Vagina (tissue), 2 donors: ENCODE measurements around the gene NUP93. TPM values are rescaled to one million over a fixed set of nuclear protein-coding genes. Genes with fewer than 3 reads are reported as not detected.
A peak's percentile ranks its signal among the peaks of the same experiment; 100 is the strongest.

Experiments
- DNase-seq, 2 donors: peaks; one replicate each; pipeline ENCODE4 v3.0.0-alpha.2; 2017; ENCODE audit errors: extremely low spot score in 2 of 2
- H3K27ac ChIP-seq: fragments of 200-600 bp; sonication (generic); one replicate; pipeline ENCODE4 v1.5.1; 2019
- H3K27me3 ChIP-seq: fragments of 200-600 bp; sonication (generic); one replicate; pipeline ENCODE4 v1.5.1; 2019
- H3K36me3 ChIP-seq, 2 donors: fragments of 200-600 bp; sonication (generic); one replicate each; pipeline ENCODE4 v1.5.1; 2017 to 2019
- H3K4me1 ChIP-seq: fragments of 200-600 bp; sonication (generic); one replicate; pipeline ENCODE4 v1.5.1; 2019
- H3K4me3 ChIP-seq, 2 donors: fragments of 200-600 bp; sonication (generic); 1 replicate in 1 of 2; 2 replicates in 1 of 2; pipeline ENCODE4 v1.5.1; 2016 to 2019
- H3K9me3 ChIP-seq: fragments of 200-600 bp; sonication (generic); one replicate; pipeline ENCODE4 v1.5.1; 2019
- CTCF ChIP-seq, 3 experiments: fragments of 450-650 bp in 2 of 3; fragments of 200-600 bp in 1 of 3; sonication (generic) in 1 of 3; IDR thresholded peaks; one replicate each; pipeline ENCODE4 v1.5.1; 2017 to 2019; ENCODE audit warnings: antibody characterized with exemption in 3 of 3, mild to moderate bottlenecking in 2 of 3, moderate library complexity in 2 of 3
- POLR2A ChIP-seq, 2 donors: fragments of 450-650 bp; IDR thresholded peaks; one replicate each; pipeline ENCODE4 v1.6.1; 2017; ENCODE audit warnings: antibody characterized with exemption in 2 of 2, mild to moderate bottlenecking in 2 of 2, moderate library complexity in 2 of 2
- POLR2AphosphoS5 ChIP-seq, 2 donors: sonication (generic); formaldehyde crosslinking; IDR thresholded peaks; one replicate each; pipeline ENCODE4 v1.9.0; 2017; ENCODE audit warnings: antibody characterized with exemption in 2 of 2, mild to moderate bottlenecking in 2 of 2, low read depth in 1 of 2; ENCODE audit not compliant: insufficient read depth in 1 of 2
- intact Hi-C: fragments of 100-400 bp; cut with DNase I; formaldehyde crosslinking; loops from one replicate; pipeline ENCODE4 v1.15.1; 2023
- total RNA-seq: library from RNA; depleted of rRNA; stranded (reverse); fragments of >200 nt; gene quantifications from one replicate; pipeline ENCODE4 v1.2.3, GENCODE V29; 2016

Gene NUP93
- total RNA-seq, 1 donor from 2014 or later, result 43.7 TPM

GRCh38 chr16:56690420-56691122, 39.4 kb upstream of the NUP93 start:
- Histone ChIP-seq H3K4me1 (peaks cover 8% of the 10 kb centered on the region), H3K9me3 (no peaks in the 10 kb centered on the region), H3K27ac (no peak overlapping the region), H3K27me3 (no peaks in the 10 kb centered on the region), H3K4me3 (no peak overlapping the region), H3K36me3 (no peaks in the 10 kb centered on the region)
- TF ChIP-seq POLR2A (IDR thresholded peaks at IDR 0.05), result no peak
- no peak for TF ChIP-seq CTCF (IDR thresholded peaks at IDR 0.05)
- no peak for TF ChIP-seq POLR2AphosphoS5 (IDR thresholded peaks at IDR 0.05; ENCODE audit: insufficient read depth in 1 of 2, low read depth in 1 of 2)
- no peak for DNase-seq
- intact Hi-C loops, result no loop called here

- peak; percentile 23 to 26 for TF ChIP-seq POLR2AphosphoS5 (IDR thresholded peaks at IDR 0.05; ENCODE audit: insufficient read depth in 1 of 2, low read depth in 1 of 2)
- TF ChIP-seq CTCF (IDR thresholded peaks at IDR 0.05), result no peak
- Histone ChIP-seq H3K27me3 (no peaks in the 10 kb centered on the region), H3K36me3 (no peaks in the 10 kb centered on the region), H3K4me3 (no peak overlapping the region), H3K4me1 (peaks cover 8% of the 10 kb centered on the region), H3K9me3 (no peaks in the 10 kb centered on the region), H3K27ac (no peak overlapping the region)
- DNase-seq, result no peak
- intact Hi-C loops, result no loop called here
These were observed 38.0 kb upstream of the NUP93 start for GRCh38 chr16:56691885-56692284.

GRCh38 chr16:56695246-56695645, 34.7 kb upstream of the NUP93 start:
- TF ChIP-seq POLR2A (IDR thresholded peaks at IDR 0.05) (no peak), POLR2AphosphoS5 (IDR thresholded peaks at IDR 0.05; ENCODE audit: insufficient read depth in 1 of 2, low read depth in 1 of 2) (no peak), CTCF (IDR thresholded peaks at IDR 0.05) (no peak)
- intact Hi-C loops, result loop anchor here (5.0 kb wide), 1 partner anchor 287 kb away; no protein-coding TSS in a partner anchor
- no peak for DNase-seq
- Histone ChIP-seq H3K4me3 (no peak overlapping the region), H3K27ac (no peak overlapping the region), H3K4me1 (peaks cover 8% of the 10 kb centered on the region), H3K27me3 (no peaks in the 10 kb centered on the region), H3K9me3 (no peaks in the 10 kb centered on the region), H3K36me3 (no peaks in the 10 kb centered on the region)

- no peak for TF ChIP-seq POLR2AphosphoS5 (IDR thresholded peaks at IDR 0.05; ENCODE audit: insufficient read depth in 1 of 2, low read depth in 1 of 2)
- H3K4me1 ChIP-seq, result no peaks in the 10 kb centered on the region
- H3K4me3 ChIP-seq, result no peak overlapping the region
- DNase-seq, result no peak
- H3K27me3 ChIP-seq, result no peaks in the 10 kb centered on the region
- no peak overlapping the region for H3K27ac ChIP-seq
- no peaks in the 10 kb centered on the region for H3K36me3 ChIP-seq
- intact Hi-C loops, result loop anchor here (5.0 kb wide), 1 partner anchor 285 kb away; no protein-coding TSS in a partner anchor
- H3K9me3 ChIP-seq, result no peaks in the 10 kb centered on the region
These were observed 32.3 kb upstream of the NUP93 start for GRCh38 chr16:56697456-56698155.

- Histone ChIP-seq H3K4me1 (no peaks in the 10 kb centered on the region), H3K36me3 (no peaks in the 10 kb centered on the region), H3K4me3 (no peak overlapping the region), H3K27me3 (no peaks in the 10 kb centered on the region), H3K27ac (no peak overlapping the region), H3K9me3 (no peaks in the 10 kb centered on the region)
- no peak for TF ChIP-seq CTCF (IDR thresholded peaks at IDR 0.05)
- no peak for TF ChIP-seq POLR2AphosphoS5 (IDR thresholded peaks at IDR 0.05; ENCODE audit: insufficient read depth in 1 of 2, low read depth in 1 of 2)
- no peak for TF ChIP-seq POLR2A (IDR thresholded peaks at IDR 0.05)
- DNase-seq, result no peak
- intact Hi-C loops, result loop anchor here (5.0 to 10.0 kb wide), 2 partner anchors 98 to 185 kb away; no protein-coding TSS in a partner anchor
These were observed 29.7 kb upstream of the NUP93 start for GRCh38 chr16:56700195-56700594.
